Lower leg skin (tissue), 3 donors: ENCODE measurements around the gene SGO2.
"Not testable (repeated sequence)": the region's sequence is repeated elsewhere in the genome, so short reads cannot be mapped to it uniquely, and the experiment has no call there.

Source experiments
- POLR2A ChIP-seq, 2 donors: fragments of 450-650 bp; IDR thresholded peaks; one replicate each; pipeline ENCODE4 v1.6.1; 2016 to 2017; ENCODE audit warnings: antibody characterized with exemption in 2 of 2, mild to moderate bottlenecking in 1 of 2, moderate library complexity in 1 of 2
- TF ChIP-seq, protein P1 (sequence below), 3 donors: fragments of 450-650 bp; IDR thresholded peaks; one replicate each; pipeline ENCODE4 v1.5.1; 2016; ENCODE audit warnings: antibody characterized with exemption in 3 of 3, mild to moderate bottlenecking in 3 of 3, moderate library complexity in 2 of 3

DNA sequence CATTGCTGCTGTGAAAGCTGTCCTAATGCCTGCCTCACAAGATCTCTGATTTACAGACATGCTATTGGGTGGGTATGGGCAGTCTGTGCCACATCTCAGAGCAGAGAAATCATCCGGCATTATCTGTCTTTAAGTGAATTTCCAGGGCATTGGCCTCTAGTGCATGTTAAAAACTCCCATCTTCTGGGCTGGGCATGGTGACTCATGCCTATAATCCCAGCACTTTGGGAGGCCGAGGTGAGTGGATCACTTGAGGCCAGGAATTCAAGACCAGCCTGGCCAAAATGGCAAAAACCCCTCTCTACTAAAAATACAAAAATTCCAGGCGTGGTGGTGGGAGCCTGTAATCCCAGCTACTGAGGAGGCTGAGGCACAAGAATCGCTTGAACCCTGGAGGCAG lies 102.5 kb downstream of the SGO2 start:
- not testable (repeated sequence) for TF ChIP-seq POLR2A (IDR thresholded peaks at IDR 0.05)
- TF ChIP-seq, protein P1, sequence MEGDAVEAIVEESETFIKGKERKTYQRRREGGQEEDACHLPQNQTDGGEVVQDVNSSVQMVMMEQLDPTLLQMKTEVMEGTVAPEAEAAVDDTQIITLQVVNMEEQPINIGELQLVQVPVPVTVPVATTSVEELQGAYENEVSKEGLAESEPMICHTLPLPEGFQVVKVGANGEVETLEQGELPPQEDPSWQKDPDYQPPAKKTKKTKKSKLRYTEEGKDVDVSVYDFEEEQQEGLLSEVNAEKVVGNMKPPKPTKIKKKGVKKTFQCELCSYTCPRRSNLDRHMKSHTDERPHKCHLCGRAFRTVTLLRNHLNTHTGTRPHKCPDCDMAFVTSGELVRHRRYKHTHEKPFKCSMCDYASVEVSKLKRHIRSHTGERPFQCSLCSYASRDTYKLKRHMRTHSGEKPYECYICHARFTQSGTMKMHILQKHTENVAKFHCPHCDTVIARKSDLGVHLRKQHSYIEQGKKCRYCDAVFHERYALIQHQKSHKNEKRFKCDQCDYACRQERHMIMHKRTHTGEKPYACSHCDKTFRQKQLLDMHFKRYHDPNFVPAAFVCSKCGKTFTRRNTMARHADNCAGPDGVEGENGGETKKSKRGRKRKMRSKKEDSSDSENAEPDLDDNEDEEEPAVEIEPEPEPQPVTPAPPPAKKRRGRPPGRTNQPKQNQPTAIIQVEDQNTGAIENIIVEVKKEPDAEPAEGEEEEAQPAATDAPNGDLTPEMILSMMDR (IDR thresholded peaks at IDR 0.05), result not testable (repeated sequence)
